Measurements from ENCODE around the gene LRRIQ1. TPM values are rescaled to one million over a fixed set of nuclear protein-coding genes. Genes with fewer than 3 reads are reported as not detected.

Gene LRRIQ1
- total and polyA plus RNA-seq, 2 of the 13 experiments (the other 11 are each of a cell fraction or from before 2014, with no cell fraction given): not detected

DNA sequence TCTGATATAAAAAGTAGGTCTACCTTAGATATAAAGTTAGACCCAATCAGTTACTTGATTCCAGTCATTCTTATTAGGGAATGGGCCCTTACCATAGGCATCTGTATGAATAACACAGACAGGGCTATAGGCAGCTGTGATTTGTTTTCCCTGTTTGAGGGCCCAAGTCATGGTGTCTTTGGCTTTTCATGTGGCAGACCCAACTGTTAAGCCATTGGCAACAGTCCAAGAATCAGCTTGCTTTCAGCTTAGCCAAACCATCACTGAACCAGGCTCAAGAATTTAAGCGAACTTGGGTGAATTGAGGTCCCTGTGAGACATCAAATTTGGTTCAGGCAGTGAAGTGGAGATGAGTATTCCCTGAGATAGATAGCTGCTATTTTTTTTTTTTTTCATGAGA is 111.2 kb downstream of the LRRIQ1 start:
- no peak for ATAC-seq
- POLR2A ChIA-PET: no interaction called here
- no TSS peak for BruUV-seq (replicated peaks)
- H3K27me3 ChIP-seq (ENCODE audit: control insufficient read depth in 1 of 2, insufficient read depth in 2 of 2, low read length in 2 of 2): no peaks in the 10 kb centered on the region
- no peak overlapping the region for H3K27ac ChIP-seq (ENCODE audit: extremely low read length, insufficient read depth, low read length)
- no peak for DNase-seq (ENCODE audit: low spot score)
- H3K36me3 ChIP-seq (replicated peaks in 1 of 2; ENCODE audit: control insufficient read depth in 1 of 2, insufficient read depth in 2 of 2, low read length in 2 of 2): no peaks in the 10 kb centered on the region
- no peak overlapping the region for H2AFZ ChIP-seq (ENCODE audit: low read length)
- intact Hi-C loops (cut with micrococcal nuclease; ENCODE audit: unreplicated experiment) (no loop called here), in situ Hi-C loops (cut with HindIII; ENCODE audit: extremely low pct_ligation_motif_present, low pct_unique_long_range_greater_than_20kb) (no loop called here)
- no peak overlapping the region for H3K4me3 ChIP-seq (replicated peaks in 1 of 3; ENCODE audit: insufficient read depth in 1 of 3, low read depth in 2 of 3, low read length in 3 of 3)
- TF ChIP-seq ZSCAN12 (CRISPR knock-in tag; IDR thresholded peaks at IDR 0.05) (no peak), HNF4G (IDR thresholded peaks at IDR 0.05; ENCODE audit: borderline replicate concordance, low read depth, low read length) (no peak), HNF4G (CRISPR knock-in tag; IDR thresholded peaks at IDR 0.05; ENCODE audit: borderline replicate concordance, low read depth) (no peak), PLRG1 (conservative IDR thresholded peaks at IDR 0.05) (no peak), KDM1A (CRISPR knock-in tag; IDR thresholded peaks at IDR 0.05) (no peak), ARNTL (CRISPR knock-in tag; IDR thresholded peaks at IDR 0.05) (no peak)
- TF ChIP-seq, protein P1, sequence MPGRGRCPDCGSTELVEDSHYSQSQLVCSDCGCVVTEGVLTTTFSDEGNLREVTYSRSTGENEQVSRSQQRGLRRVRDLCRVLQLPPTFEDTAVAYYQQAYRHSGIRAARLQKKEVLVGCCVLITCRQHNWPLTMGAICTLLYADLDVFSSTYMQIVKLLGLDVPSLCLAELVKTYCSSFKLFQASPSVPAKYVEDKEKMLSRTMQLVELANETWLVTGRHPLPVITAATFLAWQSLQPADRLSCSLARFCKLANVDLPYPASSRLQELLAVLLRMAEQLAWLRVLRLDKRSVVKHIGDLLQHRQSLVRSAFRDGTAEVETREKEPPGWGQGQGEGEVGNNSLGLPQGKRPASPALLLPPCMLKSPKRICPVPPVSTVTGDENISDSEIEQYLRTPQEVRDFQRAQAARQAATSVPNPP (CRISPR knock-in tag; IDR thresholded peaks at IDR 0.05): no peak
- TF ChIP-seq, protein P2, sequence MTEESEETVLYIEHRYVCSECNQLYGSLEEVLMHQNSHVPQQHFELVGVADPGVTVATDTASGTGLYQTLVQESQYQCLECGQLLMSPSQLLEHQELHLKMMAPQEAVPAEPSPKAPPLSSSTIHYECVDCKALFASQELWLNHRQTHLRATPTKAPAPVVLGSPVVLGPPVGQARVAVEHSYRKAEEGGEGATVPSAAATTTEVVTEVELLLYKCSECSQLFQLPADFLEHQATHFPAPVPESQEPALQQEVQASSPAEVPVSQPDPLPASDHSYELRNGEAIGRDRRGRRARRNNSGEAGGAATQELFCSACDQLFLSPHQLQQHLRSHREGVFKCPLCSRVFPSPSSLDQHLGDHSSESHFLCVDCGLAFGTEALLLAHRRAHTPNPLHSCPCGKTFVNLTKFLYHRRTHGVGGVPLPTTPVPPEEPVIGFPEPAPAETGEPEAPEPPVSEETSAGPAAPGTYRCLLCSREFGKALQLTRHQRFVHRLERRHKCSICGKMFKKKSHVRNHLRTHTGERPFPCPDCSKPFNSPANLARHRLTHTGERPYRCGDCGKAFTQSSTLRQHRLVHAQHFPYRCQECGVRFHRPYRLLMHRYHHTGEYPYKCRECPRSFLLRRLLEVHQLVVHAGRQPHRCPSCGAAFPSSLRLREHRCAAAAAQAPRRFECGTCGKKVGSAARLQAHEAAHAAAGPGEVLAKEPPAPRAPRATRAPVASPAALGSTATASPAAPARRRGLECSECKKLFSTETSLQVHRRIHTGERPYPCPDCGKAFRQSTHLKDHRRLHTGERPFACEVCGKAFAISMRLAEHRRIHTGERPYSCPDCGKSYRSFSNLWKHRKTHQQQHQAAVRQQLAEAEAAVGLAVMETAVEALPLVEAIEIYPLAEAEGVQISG (CRISPR knock-in tag; IDR thresholded peaks at IDR 0.05): no peak
- TF ChIP-seq, protein P3, sequence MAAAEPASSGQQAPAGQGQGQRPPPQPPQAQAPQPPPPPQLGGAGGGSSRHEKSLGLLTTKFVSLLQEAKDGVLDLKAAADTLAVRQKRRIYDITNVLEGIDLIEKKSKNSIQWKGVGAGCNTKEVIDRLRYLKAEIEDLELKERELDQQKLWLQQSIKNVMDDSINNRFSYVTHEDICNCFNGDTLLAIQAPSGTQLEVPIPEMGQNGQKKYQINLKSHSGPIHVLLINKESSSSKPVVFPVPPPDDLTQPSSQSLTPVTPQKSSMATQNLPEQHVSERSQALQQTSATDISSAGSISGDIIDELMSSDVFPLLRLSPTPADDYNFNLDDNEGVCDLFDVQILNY (CRISPR knock-in tag; conservative IDR thresholded peaks at IDR 0.05): no peak
- H3K4me1 ChIP-seq (ENCODE audit: insufficient read depth, low read length): no peaks in the 10 kb centered on the region
- CTCF ChIA-PET (ENCODE audit: low intra/inter-chr PET ratio, low total read pairs): no interaction called here
- H3K9me3 ChIP-seq (ENCODE audit: low read length): no peaks in the 10 kb centered on the region
- H3K79me2 ChIP-seq (ENCODE audit: insufficient read depth, low read length): no peaks in the 10 kb centered on the region
- WGBS (ENCODE audit: low lambda C conversion rate): 7% methylated on average over 1 of the region's 1 CpG
- no peaks in the 10 kb centered on the region; the same call in 1 of the 2 replicates for H4K20me1 ChIP-seq (ENCODE audit: insufficient read depth, low read length)
- no peak overlapping the region for H3K9ac ChIP-seq (ENCODE audit: insufficient read depth, low read depth, low read length)
- FAIRE-seq: no peak
- H3K4me2 ChIP-seq (ENCODE audit: low read depth, low read length): no peak overlapping the region
